K562 (cell line): ENCODE data around the gene GADD45G. TPM values are rescaled to one million over a fixed set of nuclear protein-coding genes. Genes with fewer than 3 reads are reported as not detected.

ENCODE experiments used
- ATAC-seq: fragments of 200-7000 bp; cut with Tn5 transposase; 3 replicates; pipeline ENCODE4 v1.9.1; 2020; ENCODE audit warnings: moderate library complexity
- BruUV-seq: library from RNA; stranded (reverse); fragments of 400-500 nt; replicated peaks from 2 replicates; lab custom pipeline; 2021; lab: Mats Ljungman, UMichigan
- CTCF ChIA-PET: fragments of 300-600 bp; formaldehyde crosslinking; extraction: SDS; loops from one replicate; lab custom pipeline; 2021; ENCODE audit warnings: low intra/inter-chr PET ratio; lab: Yijun Ruan, JAX
- POLR2A ChIA-PET: fragments of 300-600, 350-650 bp; sonication (Branson Sonifier 250); formaldehyde crosslinking; extraction: SDS; loops from one replicate; lab custom pipeline; 2021; ENCODE audit warnings: antibody characterized with exemption, inconsistent platforms; lab: Yijun Ruan, JAX
- DNase-seq, 4 experiments: peaks; one replicate each; pipeline versions ENCODE4 v3.0.0 to v3.0.0-alpha.2; 2011 to 2018; ENCODE audit warnings: low spot score in 3 of 4, mixed read lengths in 3 of 4; ENCODE audit errors: extremely low read depth in 1 of 4
- FAIRE-seq: peaks from 2 replicates; lab custom pipeline; 2011; peaks lifted over from hg19 to GRCh38; lab: Jason Lieb, UNC
- H2AFZ ChIP-seq: 2 replicates; pipeline ENCODE4 v1.6.0; 2011; ENCODE audit warnings: low read depth, low read length, control low read depth, inconsistent platforms
- H3K27ac ChIP-seq: fragments of 200-600 bp; 3 replicates; pipeline ENCODE4 v1.8.0; 2011; ENCODE audit warnings: low read depth, mild to moderate bottlenecking, control low read depth, inconsistent platforms, low read length, moderate library complexity, mixed read lengths; ENCODE audit errors: extremely low read depth
- H3K27me3 ChIP-seq, 2 experiments: fragments of 300-600 bp in 1 of 2; 2 replicates in 1 of 2; 3 replicates in 1 of 2; pipeline versions ENCODE4 v1.6.0 to v1.8.0; 2011; ENCODE audit warnings: inconsistent platforms in 2 of 2, low read length in 2 of 2, mild to moderate bottlenecking in 1 of 2, mixed read lengths in 1 of 2, moderate library complexity in 1 of 2; ENCODE audit not compliant: control insufficient read depth in 2 of 2, insufficient read depth in 2 of 2
- H3K36me3 ChIP-seq: fragments of 300-600 bp; 3 replicates; pipeline ENCODE4 v1.8.0; 2011; ENCODE audit warnings: mild to moderate bottlenecking, low read length, inconsistent platforms; ENCODE audit not compliant: control insufficient read depth, insufficient read depth
- H3K4me1 ChIP-seq, 2 experiments: fragments of 200-600 bp in 1 of 2; replicated peaks in 1 of 2; 2 replicates in 1 of 2; 3 replicates in 1 of 2; pipeline versions ENCODE4 v1.5.1 to v1.8.0; 2011; ENCODE audit warnings: inconsistent platforms in 2 of 2, low read length in 2 of 2, mild to moderate bottlenecking in 1 of 2, mixed read lengths in 1 of 2, moderate library complexity in 1 of 2; ENCODE audit not compliant: control insufficient read depth in 2 of 2, insufficient read depth in 2 of 2
- H3K4me2 ChIP-seq: 2 replicates; pipeline ENCODE4 v1.6.1; 2011; ENCODE audit warnings: low read length, control low read depth, inconsistent platforms, mixed read lengths; ENCODE audit not compliant: insufficient read depth
- H3K4me3 ChIP-seq: fragments of 200-600 bp; sonication (generic), shearing (Covaris generic); 2 replicates; pipeline ENCODE4 v1.5.1; 2016; ENCODE audit warnings: control low read depth, inconsistent platforms
- H3K79me2 ChIP-seq: fragments of 200-600 bp; 3 replicates; pipeline ENCODE4 v1.8.0; 2011; ENCODE audit warnings: low read length, inconsistent platforms; ENCODE audit not compliant: control insufficient read depth, insufficient read depth
- H3K9ac ChIP-seq, 2 experiments: 2 replicates each; pipeline versions ENCODE4 v1.6.0 to v1.6.1; 2011; ENCODE audit warnings: low read depth in 2 of 2, low read length in 2 of 2, control low read depth in 1 of 2, inconsistent platforms in 1 of 2, mild to moderate bottlenecking in 1 of 2, mixed read lengths in 1 of 2; ENCODE audit not compliant: insufficient read depth in 1 of 2
- H3K9me1 ChIP-seq: one replicate; pipeline ENCODE4 v1.6.0; 2011; ENCODE audit warnings: inconsistent platforms, mild to moderate bottlenecking, low read length, moderate library complexity; ENCODE audit not compliant: control insufficient read depth, insufficient read depth
- H3K9me3 ChIP-seq: replicated peaks from 2 replicates; pipeline ENCODE4 v1.5.1; 2011; ENCODE audit warnings: low read depth, low read length, inconsistent platforms; ENCODE audit not compliant: control insufficient read depth, insufficient read depth
- H4K20me1 ChIP-seq: replicated peaks from 2 replicates; pipeline ENCODE4 v1.6.1; 2011; ENCODE audit warnings: low read length, inconsistent platforms, mixed read lengths; ENCODE audit not compliant: control insufficient read depth, insufficient read depth
- CBFA2T2 ChIP-seq: fragments of 450-650 bp; conservative IDR thresholded peaks from 2 replicates; pipeline ENCODE4 v1.6.1; 2017; ENCODE audit warnings: mild to moderate bottlenecking
- NFE2 ChIP-seq: IDR thresholded peaks from 2 replicates; pipeline ENCODE4 v1.6.1; 2014; ENCODE audit warnings: antibody characterized with exemption, low read depth
- TAL1 ChIP-seq: fragments of 450-650 bp; IDR thresholded peaks from 2 replicates; pipeline ENCODE4 v1.6.1; 2016; ENCODE audit warnings: mild to moderate bottlenecking
- TBP ChIP-seq: optimal IDR thresholded peaks from 2 replicates; pipeline ENCODE3; 2011; ENCODE audit warnings: low read depth, low read length, improper control_type of control experiment
- ZNF263 ChIP-seq: sonication (generic); formaldehyde crosslinking; IDR thresholded peaks from 2 replicates; pipeline ENCODE4 v1.8.0; 2022; ENCODE audit warnings: mild to moderate bottlenecking, missing genetic modification reagents, borderline replicate concordance
- ZNF274 ChIP-seq: IDR thresholded peaks from 2 replicates; pipeline ENCODE4 v1.6.1; 2011; ENCODE audit warnings: low read depth, mild to moderate bottlenecking, low read length, moderate library complexity, borderline replicate concordance
- ZNF77 ChIP-seq: fragments of 250-450 bp; sonication (Bioruptor Pico); IDR thresholded peaks from 2 replicates; pipeline ENCODE4 v1.5.0; 2020
- WGBS: fragments of 100-300 bp; shearing (Covaris generic); methylation state at CpG from one replicate; pipeline ENCODE4 v1.1.6; 2016; ENCODE audit warnings: low coverage, mixed read lengths; ENCODE audit not compliant: insufficient coverage; ENCODE audit errors: missing lambda C conversion rate; 5-methylcytosine and 5-hydroxymethylcytosine counted together
- in situ Hi-C: fragments of 300-500 bp; cut with MboI; formaldehyde crosslinking; loops from 4 replicates; pipeline ENCODE4 v1.15.0; 2018; ENCODE audit warnings: inconsistent platforms, mixed read lengths
- intact Hi-C: fragments of 100-400 bp; cut with micrococcal nuclease; formaldehyde crosslinking; loops from 2 replicates; pipeline ENCODE4 v1.14.2; 2022
- polyA plus RNA-seq, 8 experiments: library from polyadenylated mRNA; depleted of rRNA in 4 of 8; stranded (reverse) in 5 of 8; unstranded in 3 of 8; fragments of >200 nt; fragmentation: Nextera tagmentation in 2 of 8; fragmentation: Illumina TruSeq in 1 of 8; extraction: Ambion mirVana in 2 of 8; extraction: Trizol in 1 of 8; gene quantifications; 2 replicates each; pipeline versions ENCODE4 v1.2.1 to v1.2.3, GENCODE V29; 2011 to 2014; ENCODE audit warnings: inconsistent platforms in 1 of 8, missing spikeins in 1 of 8
- total RNA-seq, 7 experiments: library from RNA; depleted of rRNA in 6 of 7; stranded (reverse); fragments of >200 nt in 6 of 7; fragmentation: Illumina TruSeq in 2 of 7; extraction: Trizol in 2 of 7; gene quantifications; 2 replicates each; pipeline versions ENCODE4 v1.2.1 to v1.2.3, GENCODE V29; 2011 to 2021; ENCODE audit warnings: low replicate concordance in 1 of 7
- TF ChIP-seq, protein P1 (sequence below): fragments of 450-650 bp; IDR thresholded peaks from 2 replicates; pipeline ENCODE4 v1.6.1; 2016; ENCODE audit warnings: missing biosample characterization, missing genetic modification characterization
- TF ChIP-seq, protein P2 (sequence below): fragments of 200-400 bp; formaldehyde crosslinking; IDR thresholded peaks from 2 replicates; pipeline ENCODE4 v1.6.1; 2017; ENCODE audit warnings: mild to moderate bottlenecking, low read depth, low read length, moderate library complexity

The GADD45G gene
- total and polyA plus RNA-seq, 9 of the 15 experiments (the other 6 are each of a cell fraction or from before 2014, with no cell fraction given), result 0.20 to 0.34 TPM; not detected in 7

DNA sequence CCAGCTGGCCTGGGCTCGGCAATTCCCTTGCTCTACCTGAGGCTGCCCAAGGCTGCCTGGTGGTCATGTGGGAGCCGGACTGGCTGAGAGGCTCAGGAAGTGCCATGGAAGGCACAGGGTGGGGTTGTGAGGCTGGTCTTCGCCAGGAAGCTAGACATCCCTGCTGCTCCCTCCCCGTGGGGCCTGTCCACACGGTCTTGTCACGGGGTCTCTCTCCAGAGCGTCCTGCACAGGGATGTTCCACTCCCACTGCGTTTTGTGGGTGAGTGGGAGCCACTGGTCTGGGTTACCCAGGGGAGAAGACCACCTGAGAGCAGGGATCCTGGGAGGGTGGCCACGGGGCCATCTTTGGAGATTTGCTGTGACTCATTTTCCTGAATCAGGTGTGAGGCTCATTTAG, 11.6 kb downstream of the GADD45G start:
- Histone ChIP-seq H3K9ac (no peak overlapping the region), H4K20me1 (no peaks in the 10 kb centered on the region), H3K27ac (no peak overlapping the region), H3K79me2 (no peaks in the 10 kb centered on the region), H3K27me3 (peaks cover 0 to 17% of the 10 kb centered on the region in 2 experiments; a peak in 1 of 5 replicates), H3K4me3 (no peak overlapping the region), H3K4me2 (no peak overlapping the region), H3K4me1 (no peaks in the 10 kb centered on the region), H2AFZ (no peak overlapping the region), H3K36me3 (no peaks in the 10 kb centered on the region), H3K9me1 (no peaks in the 10 kb centered on the region), H3K9me3 (no peaks in the 10 kb centered on the region)
- intact Hi-C loops (no loop called here), in situ Hi-C loops (no loop called here)
- ATAC-seq (no peak), DNase-seq (no peak), FAIRE-seq (no peak)
- CTCF ChIA-PET, result no interaction called here
- no TSS peak for BruUV-seq
- TF ChIP-seq, protein P1, sequence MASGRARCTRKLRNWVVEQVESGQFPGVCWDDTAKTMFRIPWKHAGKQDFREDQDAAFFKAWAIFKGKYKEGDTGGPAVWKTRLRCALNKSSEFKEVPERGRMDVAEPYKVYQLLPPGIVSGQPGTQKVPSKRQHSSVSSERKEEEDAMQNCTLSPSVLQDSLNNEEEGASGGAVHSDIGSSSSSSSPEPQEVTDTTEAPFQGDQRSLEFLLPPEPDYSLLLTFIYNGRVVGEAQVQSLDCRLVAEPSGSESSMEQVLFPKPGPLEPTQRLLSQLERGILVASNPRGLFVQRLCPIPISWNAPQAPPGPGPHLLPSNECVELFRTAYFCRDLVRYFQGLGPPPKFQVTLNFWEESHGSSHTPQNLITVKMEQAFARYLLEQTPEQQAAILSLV (tag), result no peak
- TF ChIP-seq ZNF263 (no peak), CBFA2T2 (no peak), ZNF77 (CRISPR knock-in tag) (no peak), ZNF274 (no peak), TBP (no peak), TAL1 (no peak), NFE2 (no peak)
- TF ChIP-seq, protein P2, sequence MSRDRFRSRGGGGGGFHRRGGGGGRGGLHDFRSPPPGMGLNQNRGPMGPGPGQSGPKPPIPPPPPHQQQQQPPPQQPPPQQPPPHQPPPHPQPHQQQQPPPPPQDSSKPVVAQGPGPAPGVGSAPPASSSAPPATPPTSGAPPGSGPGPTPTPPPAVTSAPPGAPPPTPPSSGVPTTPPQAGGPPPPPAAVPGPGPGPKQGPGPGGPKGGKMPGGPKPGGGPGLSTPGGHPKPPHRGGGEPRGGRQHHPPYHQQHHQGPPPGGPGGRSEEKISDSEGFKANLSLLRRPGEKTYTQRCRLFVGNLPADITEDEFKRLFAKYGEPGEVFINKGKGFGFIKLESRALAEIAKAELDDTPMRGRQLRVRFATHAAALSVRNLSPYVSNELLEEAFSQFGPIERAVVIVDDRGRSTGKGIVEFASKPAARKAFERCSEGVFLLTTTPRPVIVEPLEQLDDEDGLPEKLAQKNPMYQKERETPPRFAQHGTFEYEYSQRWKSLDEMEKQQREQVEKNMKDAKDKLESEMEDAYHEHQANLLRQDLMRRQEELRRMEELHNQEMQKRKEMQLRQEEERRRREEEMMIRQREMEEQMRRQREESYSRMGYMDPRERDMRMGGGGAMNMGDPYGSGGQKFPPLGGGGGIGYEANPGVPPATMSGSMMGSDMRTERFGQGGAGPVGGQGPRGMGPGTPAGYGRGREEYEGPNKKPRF, result no peak
- POLR2A ChIA-PET, result no interaction called here
- 2% methylated on average over 5 of the region's 9 CpGs for WGBS
